ENCODE data around the gene SLC2A9.

- TF ChIP-seq CTCF (IDR thresholded peaks at IDR 0.05) (no peak), POLR2A (IDR thresholded peaks at IDR 0.05) (no peak)
These were observed 216.4 kb downstream of the SLC2A9 start for GRCh38 chr4:9804918-9805317.
